ENCODE measurements around the gene TXNDC16.
"Not testable (repeated sequence)": the region's sequence is repeated elsewhere in the genome, so short reads cannot be mapped to it uniquely, and the experiment has no call there.

TXNDC16 gene

DNA sequence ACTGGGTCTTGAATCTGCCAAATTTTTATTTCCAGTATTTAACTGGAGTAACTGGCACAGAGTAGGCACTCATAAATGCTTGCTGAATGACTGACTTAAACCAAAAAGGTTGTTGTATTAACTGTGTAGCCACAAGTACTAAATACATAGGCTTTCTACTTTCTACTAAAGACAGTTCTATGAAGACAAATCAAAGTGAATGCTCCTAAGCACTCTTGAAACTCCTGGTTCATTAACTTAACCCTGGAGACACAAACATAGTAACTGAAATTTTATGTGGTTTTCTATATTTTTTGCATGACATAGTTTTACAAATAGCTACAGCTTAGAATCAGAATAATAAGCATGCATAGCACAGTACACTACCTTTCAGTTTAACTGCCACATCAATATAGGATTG lies 70.4 kb downstream of the TXNDC16 start:
- Histone ChIP-seq H3K4me2 (ENCODE audit: low read depth, low read length, poor library complexity, severe bottlenecking) (no peak overlapping the region), H2AFZ (ENCODE audit: low read depth, low read length, severe bottlenecking) (no peak overlapping the region)
- TF ChIP-seq EZH2phosphoT487 (conservative IDR thresholded peaks at IDR 0.05; ENCODE audit: low read length) (no peak), CTCF (IDR thresholded peaks at IDR 0.05; ENCODE audit: insufficient read depth, low read length, poor library complexity, severe bottlenecking) (no peak)

GRCh38 chr14:52473557-52473956 lies 78.7 kb downstream of the TXNDC16 start:
- H3K27me3 ChIP-seq (ENCODE audit: low read length), result no peaks in the 10 kb centered on the region
- no peak overlapping the region for H2AFZ ChIP-seq (ENCODE audit: low read depth, low read length, severe bottlenecking)

More for the DNA sequence above, 70.4 kb downstream of the TXNDC16 start:
- Histone ChIP-seq H3K9me3 (ENCODE audit: insufficient read depth, low read length) (no peaks in the 10 kb centered on the region), H3K4me3 (ENCODE audit: insufficient read depth, low read length, poor library complexity, severe bottlenecking) (no peak overlapping the region), H3K9ac (ENCODE audit: low read length) (no peak overlapping the region), H3K27ac (ENCODE audit: low read depth, low read length) (no peak overlapping the region), H3K9me2 (replicated peaks; ENCODE audit: insufficient read depth, low read length) (no peaks in the 10 kb centered on the region), H3K27me3 (ENCODE audit: low read length) (no peaks in the 10 kb centered on the region), H3K36me3 (ENCODE audit: low read length) (peaks cover 28% of the 10 kb centered on the region), H3K79me2 (ENCODE audit: insufficient read depth, low read length) (no peaks in the 10 kb centered on the region), H4K20me1 (ENCODE audit: low read depth, low read length) (no peaks in the 10 kb centered on the region), H3F3A (ENCODE audit: insufficient read depth) (no peaks in the 10 kb centered on the region)

DNA sequence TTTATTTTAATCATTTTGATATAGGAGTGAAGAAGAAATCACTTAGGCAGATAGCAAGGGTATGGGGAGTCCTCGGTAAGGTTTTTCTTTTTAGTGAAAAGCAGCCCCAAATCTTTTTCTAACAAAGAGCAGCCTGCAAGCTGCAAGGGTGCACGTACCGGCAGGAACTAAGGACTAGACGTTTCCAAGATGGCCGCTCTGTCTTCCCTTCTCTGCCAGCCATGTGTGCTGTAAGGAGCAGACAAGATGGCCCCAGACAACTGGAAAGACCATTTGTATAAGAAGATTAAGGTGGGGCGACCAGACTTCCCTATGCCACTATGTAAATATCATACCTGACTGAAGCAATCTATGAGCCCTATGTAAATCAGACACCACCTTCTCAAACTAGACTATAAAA lies 79.6 kb downstream of the TXNDC16 start:
- Histone ChIP-seq H2AFZ (ENCODE audit: low read depth, low read length, severe bottlenecking) (no peak overlapping the region), H3K4me3 (ENCODE audit: insufficient read depth, low read length, poor library complexity, severe bottlenecking) (no peak overlapping the region), H3K9me3 (ENCODE audit: insufficient read depth, low read length) (no peaks in the 10 kb centered on the region), H3K4me2 (ENCODE audit: low read depth, low read length, poor library complexity, severe bottlenecking) (no peak overlapping the region), H3K9me2 (replicated peaks; ENCODE audit: insufficient read depth, low read length) (no peaks in the 10 kb centered on the region), H3F3A (ENCODE audit: insufficient read depth) (peaks cover 5% of the 10 kb centered on the region; the same call in 1 of the 2 replicates), H3K79me2 (ENCODE audit: insufficient read depth, low read length) (no peaks in the 10 kb centered on the region), H4K20me1 (ENCODE audit: low read depth, low read length) (no peaks in the 10 kb centered on the region), H3K27me3 (ENCODE audit: low read length) (no peaks in the 10 kb centered on the region), H3K9ac (ENCODE audit: low read length) (no peak overlapping the region), H3K36me3 (ENCODE audit: low read length) (no peaks in the 10 kb centered on the region), H3K27ac (ENCODE audit: low read depth, low read length) (no peak overlapping the region)
- no peak for TF ChIP-seq CTCF (IDR thresholded peaks at IDR 0.05; ENCODE audit: insufficient read depth, low read length, poor library complexity, severe bottlenecking)
- no peak for TF ChIP-seq EZH2phosphoT487 (conservative IDR thresholded peaks at IDR 0.05; ENCODE audit: low read length)

More at GRCh38 chr14:52473557-52473956, 78.7 kb downstream of the TXNDC16 start:
- Histone ChIP-seq H3K4me2 (ENCODE audit: low read depth, low read length, poor library complexity, severe bottlenecking) (no peak overlapping the region), H3F3A (ENCODE audit: insufficient read depth) (no peaks in the 10 kb centered on the region; the same call in 1 of the 2 replicates), H3K9ac (ENCODE audit: low read length) (no peak overlapping the region), H3K27ac (ENCODE audit: low read depth, low read length) (no peak overlapping the region), H3K36me3 (ENCODE audit: low read length) (0 out of 2 replicates have a peak, but pooled peaks cover 5% of the 10 kb centered on the region), H3K79me2 (ENCODE audit: insufficient read depth, low read length) (no peaks in the 10 kb centered on the region), H3K9me3 (ENCODE audit: insufficient read depth, low read length) (no peaks in the 10 kb centered on the region), H3K4me3 (ENCODE audit: insufficient read depth, low read length, poor library complexity, severe bottlenecking) (no peak overlapping the region), H4K20me1 (ENCODE audit: low read depth, low read length) (no peaks in the 10 kb centered on the region), H3K9me2 (replicated peaks; ENCODE audit: insufficient read depth, low read length) (no peaks in the 10 kb centered on the region)
- TF ChIP-seq CTCF (IDR thresholded peaks at IDR 0.05; ENCODE audit: insufficient read depth, low read length, poor library complexity, severe bottlenecking), result no peak
- no peak for TF ChIP-seq EZH2phosphoT487 (conservative IDR thresholded peaks at IDR 0.05; ENCODE audit: low read length)

GRCh38 chr14:52472251-52472650 lies 80.1 kb downstream of the TXNDC16 start:
- H2AFZ ChIP-seq (ENCODE audit: low read depth, low read length, severe bottlenecking); H3K9me2 ChIP-seq (replicated peaks; ENCODE audit: insufficient read depth, low read length); H3K9ac ChIP-seq (ENCODE audit: low read length); H3K27me3 ChIP-seq (ENCODE audit: low read length); H3K4me2 ChIP-seq (ENCODE audit: low read depth, low read length, poor library complexity, severe bottlenecking); H4K20me1 ChIP-seq (ENCODE audit: low read depth, low read length); H3K4me3 ChIP-seq (ENCODE audit: insufficient read depth, low read length, poor library complexity, severe bottlenecking); H3F3A ChIP-seq (ENCODE audit: insufficient read depth); H3K27ac ChIP-seq (ENCODE audit: low read depth, low read length); H3K36me3 ChIP-seq (ENCODE audit: low read length); H3K9me3 ChIP-seq (ENCODE audit: insufficient read depth, low read length); H3K79me2 ChIP-seq (ENCODE audit: insufficient read depth, low read length): not testable (repeated sequence)

All from SU-DHL-6 (cell line).